ENCODE data around the gene FAM107B.

DNA sequence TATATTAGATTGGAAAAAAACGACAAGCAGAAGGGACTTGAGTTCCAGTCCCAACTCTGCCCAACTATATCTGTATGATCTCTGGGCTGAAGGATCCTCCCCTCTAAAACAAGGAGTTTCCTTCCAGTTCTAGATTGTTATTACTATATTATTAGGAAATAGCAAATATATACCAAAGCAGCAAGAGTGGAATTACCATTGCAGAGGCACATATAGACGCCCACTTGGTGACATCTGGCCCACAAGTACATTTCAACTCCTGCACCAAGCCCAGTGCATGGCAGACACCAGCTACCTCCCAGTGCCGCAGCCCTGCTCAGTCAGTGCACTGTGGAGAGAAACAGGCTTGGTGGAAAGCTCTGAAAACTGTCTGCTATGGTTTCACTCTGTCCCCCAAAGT lies 201.9 kb downstream of the FAM107B start:
- TF ChIP-seq CTCF (IDR thresholded peaks at IDR 0.05; ENCODE audit: control extremely low read depth in 1 of 3, insufficient read depth in 1 of 3, low read depth in 1 of 3, low read length in 3 of 3) = no peak
- no peak for TF ChIP-seq POLR2A (IDR thresholded peaks at IDR 0.05; ENCODE audit: control extremely low read depth in 1 of 2, low read depth in 2 of 2, low read length in 2 of 2)
- no peak for TF ChIP-seq EZH2 (IDR thresholded peaks at IDR 0.05; ENCODE audit: low read depth, low read length, severe bottlenecking)
- TF ChIP-seq, protein P1, sequence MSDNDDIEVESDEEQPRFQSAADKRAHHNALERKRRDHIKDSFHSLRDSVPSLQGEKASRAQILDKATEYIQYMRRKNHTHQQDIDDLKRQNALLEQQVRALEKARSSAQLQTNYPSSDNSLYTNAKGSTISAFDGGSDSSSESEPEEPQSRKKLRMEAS (IDR thresholded peaks at IDR 0.05) = no peak
- TF ChIP-seq CEBPB (IDR thresholded peaks at IDR 0.05; ENCODE audit: low read depth, low read length) = no peak
- TF ChIP-seq BCL11A (IDR thresholded peaks at IDR 0.05; ENCODE audit: low read depth in 2 of 2, low read length in 2 of 2) = no peak
- no peak for TF ChIP-seq KDM5A (IDR thresholded peaks at IDR 0.05; ENCODE audit: low read length)
- TF ChIP-seq GTF2F1 (IDR thresholded peaks at IDR 0.05; ENCODE audit: borderline replicate concordance, low read depth, low read length) = no peak
- TF ChIP-seq GABPA (IDR thresholded peaks at IDR 0.05; ENCODE audit: borderline replicate concordance, insufficient read depth, low read length) = no peak
- no peak for TF ChIP-seq KDM1A (IDR thresholded peaks at IDR 0.05; ENCODE audit: borderline replicate concordance, low read length)
- no peak for TF ChIP-seq SUZ12 (IDR thresholded peaks at IDR 0.05; ENCODE audit: low read length)
- TF ChIP-seq POLR2AphosphoS5 (IDR thresholded peaks at IDR 0.05; ENCODE audit: low read depth, low read length) = no peak
- no peak for TF ChIP-seq NRF1 (IDR thresholded peaks at IDR 0.05; ENCODE audit: low read depth, low read length)

All from H1 (cell line).